Caki2 (cell line): ENCODE results near the gene HSPA2. TPM values are rescaled to one million over a fixed set of nuclear protein-coding genes. Genes with fewer than 3 reads are reported as not detected.

Source experiments
- DNase-seq: peaks from one replicate; pipeline ENCODE4 v3.0.0-alpha.2; 2015; ENCODE audit warnings: low read depth
- in situ Hi-C: cut with HindIII; loops from 2 replicates; pipeline ENCODE4 v1.10.0; 2016; ENCODE audit warnings: low sequenced_read_pairs, low pct_unique_long_range_greater_than_20kb, mixed read lengths
- total RNA-seq: library from RNA; depleted of rRNA; stranded (reverse); fragments of >200 nt; shearing (Covaris generic); gene quantifications from 2 replicates; pipeline ENCODE4 v1.2.3, GENCODE V29; 2014; ENCODE audit warnings: low replicate concordance; rRNA removed

HSPA2 gene
- total RNA-seq: 38.4 and 42.5 TPM in 2 replicates

- peak; percentile 100 for DNase-seq
- in situ Hi-C loops: no loop called here
These were observed at the start of gene HSPA2 for GRCh38 chr14:64540208-64541202. Gene HSPA2, plus strand, starts transcription at chr14:64540741. Its CDS starts 109 bp downstream, at chr14:64540850.

GRCh38 chr14:64491637-64492036, 48.9 kb upstream of the HSPA2 start:
- no peak for DNase-seq
- in situ Hi-C loops: no loop called here

- no peak for DNase-seq
- in situ Hi-C loops: no loop called here
These were observed 47.1 kb upstream of the HSPA2 start for GRCh38 chr14:64493455-64493854.

GRCh38 chr14:64495252-64495651, 45.3 kb upstream of the HSPA2 start:
- in situ Hi-C loops: no loop called here
- DNase-seq: no peak

GRCh38 chr14:64496764-64497163, 43.8 kb upstream of the HSPA2 start:
- DNase-seq: no peak
- in situ Hi-C loops: no loop called here

- no peak for DNase-seq
- in situ Hi-C loops: no loop called here
These were observed 40.5 kb upstream of the HSPA2 start for GRCh38 chr14:64500088-64500487.

GRCh38 chr14:64501411-64502171, 39.0 kb upstream of the HSPA2 start:
- peak; percentile 56 for DNase-seq
- in situ Hi-C loops: no loop called here

- in situ Hi-C loops: no loop called here
- DNase-seq: no peak
These were observed 38.1 kb upstream of the HSPA2 start for GRCh38 chr14:64502456-64502855.

GRCh38 chr14:64502887-64503433, 37.6 kb upstream of the HSPA2 start:
- in situ Hi-C loops: no loop called here
- DNase-seq: no peak

- in situ Hi-C loops: no loop called here
- peak; percentile 97 for DNase-seq
These were observed 36.9 kb upstream of the HSPA2 start, which contains the start of gene ZBTB25 for GRCh38 chr14:64503434-64504309. Gene ZBTB25, minus strand, starts transcription at chr14:64503838. Its CDS starts 13,305 bp downstream, at chr14:64490533.

- peak; percentile 85 for DNase-seq
- in situ Hi-C loops: no loop called here
These were observed 36.1 kb upstream of the HSPA2 start, which contains the start of gene ZBTB1 for GRCh38 chr14:64504310-64504896. Gene ZBTB1, plus strand, starts transcription at chr14:64504770. Its CDS starts 16,735 bp downstream, at chr14:64521505.

- in situ Hi-C loops: no loop called here
- DNase-seq: peak; percentile 86
These were observed 35.4 kb upstream of the HSPA2 start for GRCh38 chr14:64504897-64505794.

GRCh38 chr14:64506721-64507120, 33.8 kb upstream of the HSPA2 start:
- no peak for DNase-seq
- in situ Hi-C loops: no loop called here

- in situ Hi-C loops: no loop called here
- peak; percentile 33 for DNase-seq
These were observed 33.0 kb upstream of the HSPA2 start for GRCh38 chr14:64507376-64508156.

GRCh38 chr14:64508215-64508776, 32.2 kb upstream of the HSPA2 start:
- DNase-seq: no peak
- in situ Hi-C loops: no loop called here
